ENCODE results near the gene WDR31.
"Not testable (repeated sequence)": the region's sequence is repeated elsewhere in the genome, so short reads cannot be mapped to it uniquely, and the experiment has no call there.

Gene WDR31

GRCh38 chr9:113340011-113340699 is at the start of gene WDR31:
TSS of gene WDR31 (minus strand) at chr9:113340275. CDS start at chr9:113332022, 8,253 bp downstream.
- peak; percentile 84 for DNase-seq

GRCh38 chr9:113389451-113389850 is 49.4 kb upstream of the WDR31 start:
- DNase-seq, result no peak

GRCh38 chr9:113388833-113389232 is 48.8 kb upstream of the WDR31 start:
- DNase-seq, result no peak

- no peak for DNase-seq
These were observed 47.6 kb upstream of the WDR31 start for GRCh38 chr9:113387560-113388230.

GRCh38 chr9:113386571-113387393 is 46.7 kb upstream of the WDR31 start:
- no peak for DNase-seq

- no peak for DNase-seq
These were observed 41.9 kb upstream of the WDR31 start for GRCh38 chr9:113381909-113382411.

- not testable (repeated sequence) for DNase-seq
These were observed 41.4 kb upstream of the WDR31 start for GRCh38 chr9:113381441-113381840.

GRCh38 chr9:113380869-113381378 is 40.8 kb upstream of the WDR31 start:
- no peak for DNase-seq

- not testable (repeated sequence) for DNase-seq
These were observed 39.7 kb upstream of the WDR31 start for GRCh38 chr9:113379829-113380210.

GRCh38 chr9:113379094-113379828 is 39.2 kb upstream of the WDR31 start:
- DNase-seq, result not testable (repeated sequence)

- DNase-seq, result peak; percentile 67
These were observed 36.8 kb upstream of the WDR31 start, which contains the start of gene HDHD3 for GRCh38 chr9:113376634-113377567. TSS of gene HDHD3 (minus strand) at chr9:113376986. CDS start at chr9:113374354, 2,632 bp downstream.

GRCh38 chr9:113375057-113376023 is 35.3 kb upstream of the WDR31 start:
- no peak for DNase-seq

GRCh38 chr9:113373676-113374392 is 33.8 kb upstream of the WDR31 start:
- no peak for DNase-seq

- DNase-seq, result no peak
These were observed 33.2 kb upstream of the WDR31 start for GRCh38 chr9:113373256-113373655.

- no peak for DNase-seq
These were observed 32.0 kb upstream of the WDR31 start for GRCh38 chr9:113372059-113372458.

- DNase-seq, result no peak
These were observed 30.8 kb upstream of the WDR31 start for GRCh38 chr9:113370806-113371325.

- no peak for DNase-seq
These were observed 29.7 kb upstream of the WDR31 start for GRCh38 chr9:113369855-113370140.

GRCh38 chr9:113368982-113369854 is 29.1 kb upstream of the WDR31 start:
- no peak for DNase-seq
